Mesothelial cell of epicardium (in vitro differentiated cells): Measurements from ENCODE around the gene TRABD2A. TPM values are rescaled to one million over a fixed set of nuclear protein-coding genes. Genes with fewer than 3 reads are reported as not detected.

Experiments
- DNase-seq, 2 experiments: peaks; one replicate each; pipeline ENCODE4 v3.0.0; 2021; ENCODE audit warnings: low spot score in 2 of 2; ENCODE audit not compliant: unreplicated experiment in 2 of 2
- H3K27ac Mint-ChIP-seq: 2 replicates; pipeline ENCODE4 v1.8.0; 2021; ENCODE audit warnings: mixed read lengths
- H3K27me3 Mint-ChIP-seq: 2 replicates; pipeline ENCODE4 v1.8.0; 2021; ENCODE audit warnings: low read depth, mixed read lengths
- H3K36me3 Mint-ChIP-seq: 2 replicates; pipeline ENCODE4 v1.8.0; 2021; ENCODE audit warnings: mixed read lengths
- H3K4me1 Mint-ChIP-seq: 2 replicates; pipeline ENCODE4 v1.8.0; 2021; ENCODE audit warnings: mixed read lengths
- H3K4me3 Mint-ChIP-seq: 2 replicates; pipeline ENCODE4 v1.8.0; 2021; ENCODE audit warnings: mild to moderate bottlenecking, moderate library complexity, mixed read lengths
- H3K9me3 Mint-ChIP-seq: 2 replicates; pipeline ENCODE4 v1.8.0; 2021; ENCODE audit warnings: mixed read lengths
- total RNA-seq: library from RNA; stranded (reverse); gene quantifications from 3 replicates; pipeline ENCODE4 v1.2.1, GENCODE V29; 2021
- TF ChIP-seq, protein P1 (sequence below): fragments of 200-600 bp; sonication (generic); IDR thresholded peaks from one replicate; pipeline ENCODE4 v1.5.0; 2021; ENCODE audit warnings: antibody characterized with exemption; ENCODE audit not compliant: unreplicated experiment

Gene TRABD2A
- total RNA-seq, 1 donor from 2014 or later: 0.45 TPM

DNA sequence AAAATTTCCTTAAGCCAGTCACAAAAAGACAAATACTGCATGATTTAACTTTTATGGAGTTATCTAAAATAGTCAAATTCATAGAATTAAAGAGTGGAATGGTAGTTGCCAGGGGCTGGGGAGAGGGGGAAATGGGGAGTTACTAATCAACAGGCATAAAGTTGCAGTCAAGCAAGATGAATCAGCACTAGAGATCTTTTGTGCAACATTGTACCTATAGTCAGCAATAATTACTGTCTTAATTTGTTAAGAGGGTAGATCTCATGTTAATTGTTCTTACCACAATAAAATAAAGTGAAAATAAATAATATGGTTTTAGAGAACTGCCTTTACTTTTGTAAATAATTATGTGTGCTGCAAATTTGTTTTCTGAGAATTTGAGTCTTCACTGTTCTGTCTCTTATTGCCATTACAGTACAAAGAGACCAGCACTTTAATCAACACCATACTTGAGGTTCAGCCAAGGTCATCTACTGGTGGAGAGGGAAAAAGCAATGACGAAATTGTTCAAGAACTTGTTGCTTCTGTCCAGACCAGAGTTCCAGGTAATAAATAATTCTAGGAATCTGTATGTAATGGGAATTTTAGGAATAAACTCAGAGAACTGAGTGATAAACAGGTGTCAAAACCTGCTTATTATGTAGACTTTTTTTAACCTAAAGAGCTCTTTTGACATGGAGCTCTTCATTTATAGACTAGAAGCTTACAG is 75.5 kb downstream of the TRABD2A start:
- no peak overlapping the region for H3K4me3 Mint-ChIP-seq
- no peak overlapping the region for H3K27ac Mint-ChIP-seq
- peaks cover 5% of the 10 kb centered on the region for H3K27me3 Mint-ChIP-seq
- H3K9me3 Mint-ChIP-seq: peaks cover 18% of the 10 kb centered on the region
- TF ChIP-seq, protein P1, sequence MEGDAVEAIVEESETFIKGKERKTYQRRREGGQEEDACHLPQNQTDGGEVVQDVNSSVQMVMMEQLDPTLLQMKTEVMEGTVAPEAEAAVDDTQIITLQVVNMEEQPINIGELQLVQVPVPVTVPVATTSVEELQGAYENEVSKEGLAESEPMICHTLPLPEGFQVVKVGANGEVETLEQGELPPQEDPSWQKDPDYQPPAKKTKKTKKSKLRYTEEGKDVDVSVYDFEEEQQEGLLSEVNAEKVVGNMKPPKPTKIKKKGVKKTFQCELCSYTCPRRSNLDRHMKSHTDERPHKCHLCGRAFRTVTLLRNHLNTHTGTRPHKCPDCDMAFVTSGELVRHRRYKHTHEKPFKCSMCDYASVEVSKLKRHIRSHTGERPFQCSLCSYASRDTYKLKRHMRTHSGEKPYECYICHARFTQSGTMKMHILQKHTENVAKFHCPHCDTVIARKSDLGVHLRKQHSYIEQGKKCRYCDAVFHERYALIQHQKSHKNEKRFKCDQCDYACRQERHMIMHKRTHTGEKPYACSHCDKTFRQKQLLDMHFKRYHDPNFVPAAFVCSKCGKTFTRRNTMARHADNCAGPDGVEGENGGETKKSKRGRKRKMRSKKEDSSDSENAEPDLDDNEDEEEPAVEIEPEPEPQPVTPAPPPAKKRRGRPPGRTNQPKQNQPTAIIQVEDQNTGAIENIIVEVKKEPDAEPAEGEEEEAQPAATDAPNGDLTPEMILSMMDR: no peak
- no peak for DNase-seq
- H3K36me3 Mint-ChIP-seq: no peaks in the 10 kb centered on the region
- no peaks in the 10 kb centered on the region for H3K4me1 Mint-ChIP-seq

DNA sequence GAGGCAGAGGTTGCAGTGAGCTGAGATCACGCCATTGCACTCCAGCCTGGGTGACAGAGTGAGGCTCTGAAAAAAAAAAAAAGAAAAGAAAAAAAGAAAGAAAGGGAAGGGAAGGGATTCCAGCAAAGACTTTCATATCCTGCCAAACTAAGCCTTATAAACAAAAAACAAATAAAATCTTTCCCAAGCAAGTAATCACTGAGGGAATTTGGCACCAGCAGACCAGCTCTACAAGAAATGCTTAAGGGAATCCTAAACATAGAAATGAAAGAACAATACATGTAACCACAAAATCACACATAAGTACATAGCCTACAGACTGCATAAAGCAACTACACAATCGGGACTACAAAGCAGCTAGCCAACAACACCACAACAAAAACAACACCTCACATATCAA is 79.1 kb downstream of the TRABD2A start:
- TF ChIP-seq, protein P1: no peak
- H3K27ac Mint-ChIP-seq: no peak overlapping the region
- H3K36me3 Mint-ChIP-seq: no peaks in the 10 kb centered on the region
- no peaks in the 10 kb centered on the region for H3K4me1 Mint-ChIP-seq
- H3K27me3 Mint-ChIP-seq: peaks cover 2% of the 10 kb centered on the region
- H3K9me3 Mint-ChIP-seq: peaks cover 21% of the 10 kb centered on the region
- DNase-seq: no peak
- no peak overlapping the region for H3K4me3 Mint-ChIP-seq

DNA sequence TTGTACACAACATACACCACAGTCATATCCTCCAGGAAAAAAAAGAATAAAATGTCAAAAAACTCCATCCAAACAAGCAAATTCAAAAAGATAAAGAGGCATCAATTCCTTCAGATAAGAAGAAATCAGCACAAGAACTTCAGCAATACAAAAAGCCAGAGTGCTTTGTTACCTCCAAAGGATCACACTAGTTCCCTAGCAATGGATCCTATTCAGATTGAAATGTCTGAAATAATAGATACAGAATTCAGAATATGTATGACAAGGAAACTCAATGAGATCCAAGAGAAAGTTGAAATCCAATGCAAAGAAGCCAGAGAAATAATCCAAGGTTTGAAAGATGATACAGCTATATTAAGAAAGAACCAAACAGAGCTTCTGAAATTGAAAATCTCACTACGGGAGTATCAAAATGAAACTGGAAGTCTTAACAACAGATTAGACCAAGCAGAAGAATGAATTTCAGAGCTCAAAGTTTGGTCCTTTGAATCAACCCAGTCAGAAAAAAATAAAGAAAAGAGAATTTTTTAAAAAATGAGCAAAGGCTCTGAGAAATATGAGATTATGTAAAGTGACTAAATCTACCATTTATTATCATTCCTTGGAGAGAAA is 80.6 kb downstream of the TRABD2A start:
- H3K27ac Mint-ChIP-seq: no peak overlapping the region
- TF ChIP-seq, protein P1: no peak
- H3K4me3 Mint-ChIP-seq: no peak overlapping the region

DNA sequence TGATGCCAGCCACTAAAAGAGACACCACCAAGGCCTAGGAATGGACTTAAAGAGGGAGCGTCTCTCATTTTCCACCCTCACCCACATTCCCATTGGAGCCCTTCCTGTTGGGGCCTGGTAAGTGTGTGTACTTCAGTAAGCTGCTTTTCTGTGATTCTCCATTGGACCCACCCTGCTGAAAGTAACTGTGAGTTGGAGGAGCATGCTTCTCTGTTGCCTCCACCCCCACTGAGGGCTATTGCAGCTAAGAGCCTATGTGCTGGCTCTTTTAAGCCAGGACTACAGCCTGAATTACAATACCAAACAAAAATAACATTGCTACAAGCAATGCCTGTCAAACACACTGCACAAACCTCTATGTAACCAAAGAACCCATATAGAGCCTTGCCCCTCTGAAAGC is 81.1 kb downstream of the TRABD2A start:
- peaks cover 21% of the 10 kb centered on the region for H3K9me3 Mint-ChIP-seq
- TF ChIP-seq, protein P1: no peak
- H3K27ac Mint-ChIP-seq: no peak overlapping the region
- DNase-seq: no peak
- H3K27me3 Mint-ChIP-seq: peaks cover 2% of the 10 kb centered on the region
- no peaks in the 10 kb centered on the region for H3K36me3 Mint-ChIP-seq
- H3K4me1 Mint-ChIP-seq: no peaks in the 10 kb centered on the region
- no peak overlapping the region for H3K4me3 Mint-ChIP-seq

More for the DNA sequence above, 80.6 kb downstream of the TRABD2A start:
- H3K27me3 Mint-ChIP-seq: peaks cover 2% of the 10 kb centered on the region
- no peak for DNase-seq
- no peaks in the 10 kb centered on the region for H3K36me3 Mint-ChIP-seq
- no peaks in the 10 kb centered on the region for H3K4me1 Mint-ChIP-seq
- peaks cover 21% of the 10 kb centered on the region for H3K9me3 Mint-ChIP-seq

DNA sequence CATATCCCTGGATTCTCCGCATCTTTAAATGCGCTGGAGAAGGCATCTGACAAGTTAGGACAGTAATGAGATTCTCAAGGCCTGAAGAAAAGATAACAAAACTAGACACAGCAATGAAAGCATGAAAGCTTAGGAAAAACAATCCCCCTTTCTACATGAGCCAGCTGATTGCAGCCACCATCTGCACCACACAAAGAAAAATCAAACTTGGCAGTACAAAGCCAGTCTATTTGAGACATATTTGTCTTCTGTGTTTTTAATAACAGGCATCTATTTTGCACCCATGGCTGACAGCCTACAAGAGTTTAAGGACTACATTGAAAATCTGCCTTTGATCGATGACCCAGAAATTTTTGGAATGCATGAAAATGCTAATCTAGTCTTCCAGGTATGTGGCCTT is 83.6 kb downstream of the TRABD2A start:
- H3K4me1 Mint-ChIP-seq: no peaks in the 10 kb centered on the region

More for the DNA sequence above, 83.6 kb downstream of the TRABD2A start:
- peaks cover 19% of the 10 kb centered on the region for H3K9me3 Mint-ChIP-seq
- no peak for DNase-seq
- TF ChIP-seq, protein P1: no peak
- H3K27me3 Mint-ChIP-seq: no peaks in the 10 kb centered on the region
- no peak overlapping the region for H3K4me3 Mint-ChIP-seq
- no peaks in the 10 kb centered on the region for H3K36me3 Mint-ChIP-seq
- no peak overlapping the region for H3K27ac Mint-ChIP-seq
